AG09309 (cell line): ENCODE measurements around the gene SSPN.

ENCODE experiments used
- DNase-seq: peaks from one replicate; pipeline ENCODE4 v3.0.0-alpha.2; 2010; ENCODE audit warnings: low read depth
- H3K4me3 ChIP-seq: 2 replicates; pipeline ENCODE4 v1.5.1; 2011; ENCODE audit warnings: mild to moderate bottlenecking, low read depth, low read length, moderate library complexity; ENCODE audit not compliant: control insufficient read depth
- CTCF ChIP-seq: IDR thresholded peaks from 2 replicates; pipeline ENCODE4 v1.5.1; 2011; ENCODE audit warnings: mild to moderate bottlenecking, low read depth, low read length, inconsistent platforms; ENCODE audit not compliant: insufficient read depth, control insufficient read depth; ENCODE audit errors: missing control alignments

Gene SSPN

DNA sequence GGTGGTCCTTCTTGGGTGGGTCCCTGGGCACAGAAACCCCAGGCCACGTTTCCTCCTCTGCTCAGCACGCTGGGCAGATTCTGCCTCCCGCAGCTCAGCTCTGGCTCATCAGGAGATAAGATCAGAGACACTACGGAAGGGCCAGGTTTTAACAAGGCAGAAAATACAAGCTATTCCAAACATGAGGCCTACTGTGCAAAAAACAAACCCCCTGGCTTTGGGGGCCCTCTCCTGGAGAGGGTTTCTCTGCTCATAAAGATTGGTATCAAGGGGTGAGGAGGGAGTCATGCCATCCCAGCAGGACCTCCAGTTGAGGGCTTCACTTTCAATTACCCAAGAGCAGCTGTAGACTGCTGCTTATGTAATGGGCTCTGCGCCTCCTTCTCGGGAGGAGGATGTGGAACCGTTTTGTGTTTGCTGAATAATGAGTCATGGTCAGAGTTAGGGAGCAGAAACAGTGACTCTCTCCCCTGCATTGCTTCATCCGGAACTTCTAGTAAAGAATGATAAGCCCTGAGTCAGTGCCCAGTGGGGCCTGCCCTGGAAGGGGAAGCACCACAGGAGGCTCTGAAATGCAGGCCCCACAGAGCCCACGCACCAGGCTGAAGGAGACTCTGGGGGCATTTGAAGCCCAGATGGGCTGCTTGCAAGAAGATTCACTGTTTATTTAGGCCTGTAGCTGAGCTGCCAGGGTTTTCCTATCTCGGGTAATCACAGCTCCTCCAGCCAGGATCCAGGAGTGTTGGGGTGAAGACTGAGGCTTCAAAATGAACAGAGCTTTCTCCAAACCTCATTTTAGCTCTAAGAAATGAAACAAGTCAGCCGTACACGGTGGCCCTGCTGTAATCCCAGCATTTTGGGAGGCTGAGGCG lies 79.3 kb downstream of the SSPN start:
- TF ChIP-seq CTCF: peak; percentile 41
- peak; percentile 99 for DNase-seq
- no peak overlapping the region for H3K4me3 ChIP-seq

DNA sequence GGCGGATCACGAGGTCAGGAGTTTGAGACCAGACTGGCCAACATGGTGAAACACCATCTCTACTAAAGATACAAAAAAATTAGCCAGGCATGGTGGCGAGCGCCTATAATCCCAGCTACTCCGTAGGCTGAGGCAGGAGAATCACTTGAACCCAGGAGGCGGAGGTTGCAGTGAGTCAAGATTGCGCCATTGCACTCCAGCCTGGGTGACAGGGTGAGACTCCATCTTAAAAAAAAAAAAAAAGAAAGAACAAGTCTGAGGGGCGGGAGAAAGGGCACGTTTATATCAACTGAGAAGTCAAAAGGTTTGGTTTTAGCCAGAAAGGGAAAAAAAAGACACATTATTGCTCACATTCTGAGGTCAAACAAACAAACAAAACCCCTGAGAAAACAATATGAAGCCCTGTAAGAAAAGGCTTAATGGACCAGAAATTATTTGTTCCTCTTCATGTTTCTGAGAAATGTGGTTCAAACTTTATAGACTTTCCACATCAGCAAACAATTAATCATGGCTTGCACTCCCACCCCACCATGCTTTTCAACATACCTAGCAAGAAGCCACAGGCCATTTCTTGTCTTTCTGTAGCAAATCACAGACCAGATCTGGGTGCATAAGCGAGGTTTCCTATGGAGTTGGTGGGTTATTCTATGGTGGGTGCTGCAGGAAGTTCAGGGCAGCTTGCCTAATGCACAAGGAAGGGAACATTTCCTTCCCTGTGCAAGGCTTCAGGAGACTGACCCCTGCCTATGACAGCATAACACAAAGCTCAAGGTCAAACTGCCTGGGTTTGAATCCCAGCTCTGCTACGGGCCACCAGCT lies 80.1 kb downstream of the SSPN start:
- no peak for DNase-seq
- TF ChIP-seq CTCF: no peak
- no peak overlapping the region for H3K4me3 ChIP-seq

GRCh38 chr12:26276709-26277108 lies 81.3 kb downstream of the SSPN start:
- no peak for DNase-seq
- TF ChIP-seq CTCF: no peak
- H3K4me3 ChIP-seq: no peak overlapping the region

DNA sequence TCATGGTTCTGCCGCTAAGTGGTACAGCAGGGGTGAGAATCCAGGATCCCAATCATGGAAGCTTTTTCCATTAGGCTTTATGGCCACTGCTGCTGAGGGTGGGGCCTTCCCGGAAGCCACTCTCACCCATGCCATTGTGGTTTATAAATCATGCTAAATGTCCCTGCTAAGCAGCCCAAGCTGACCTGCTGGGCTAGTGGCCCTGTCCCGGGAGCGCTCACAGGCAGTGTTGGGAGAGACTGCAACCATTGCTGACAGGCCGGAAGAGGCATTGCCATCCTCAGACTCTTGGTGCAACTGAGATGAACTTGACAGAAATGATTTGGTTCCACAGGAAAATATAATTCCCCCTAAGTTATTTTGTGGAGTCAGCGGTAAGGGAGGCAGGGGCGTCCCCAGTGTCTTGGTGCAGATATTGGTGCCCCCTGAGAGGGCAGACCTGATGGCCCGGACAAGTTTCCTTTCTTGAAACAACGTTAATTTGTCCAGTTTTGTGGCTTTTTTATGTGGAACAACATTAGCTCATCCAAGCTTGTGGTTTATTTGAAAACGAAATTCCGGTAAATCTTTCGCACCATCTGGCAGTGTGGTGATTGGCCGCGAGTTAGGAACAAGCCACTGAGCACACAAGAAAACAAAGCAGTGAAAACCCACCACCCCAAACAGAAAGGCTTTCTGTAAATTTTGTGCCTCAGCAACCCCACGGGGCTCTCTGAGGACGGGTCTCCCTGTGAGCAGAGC lies 82.3 kb downstream of the SSPN start:
- no peak overlapping the region for H3K4me3 ChIP-seq
- no peak for TF ChIP-seq CTCF
- DNase-seq: peak; percentile 63

DNA sequence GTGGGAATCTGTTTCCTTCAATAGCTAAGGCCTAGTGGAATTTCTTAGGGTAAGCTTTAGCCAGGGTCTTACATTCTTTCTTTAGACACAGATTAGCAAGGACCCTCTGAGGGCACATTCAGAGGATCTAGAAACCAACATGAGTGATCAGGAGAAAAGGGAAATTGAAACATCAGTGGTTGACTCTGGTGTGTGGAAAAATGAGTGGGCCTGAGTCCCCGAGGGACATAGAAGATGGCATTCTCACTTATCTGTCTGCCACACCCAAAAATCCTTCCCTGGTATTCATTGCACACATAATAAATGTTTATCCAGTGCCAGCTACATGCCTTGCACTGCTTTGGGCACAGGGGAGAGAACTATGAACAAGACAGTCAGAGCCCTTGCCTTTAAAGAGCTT lies 82.9 kb downstream of the SSPN start:
- no peak overlapping the region for H3K4me3 ChIP-seq
- no peak for TF ChIP-seq CTCF
- DNase-seq: no peak

- DNase-seq: no peak
- TF ChIP-seq CTCF: no peak
- no peak overlapping the region for H3K4me3 ChIP-seq
These were observed 83.3 kb downstream of the SSPN start for GRCh38 chr12:26278666-26279065.
